Testis (tissue), 3 donors: ENCODE measurements around the gene C11orf98. TPM values are rescaled to one million over a fixed set of nuclear protein-coding genes. Genes with fewer than 3 reads are reported as not detected.
"Not testable (repeated sequence)": the region's sequence is repeated elsewhere in the genome, so short reads cannot be mapped to it uniquely, and the experiment has no call there.

Experiments
- DNase-seq: peaks from one replicate; pipeline ENCODE4 v3.0.0-alpha.2; 2019
- H3K27ac ChIP-seq, 2 donors: fragments of 200-600 bp; sonication (generic); one replicate each; pipeline ENCODE4 v1.5.1; 2019
- H3K27me3 ChIP-seq: fragments of 200-600 bp; sonication (generic); one replicate; pipeline ENCODE4 v1.5.1; 2019
- H3K36me3 ChIP-seq: fragments of 200-600 bp; sonication (generic); one replicate; pipeline ENCODE4 v1.5.1; 2017; ENCODE audit warnings: low read depth; ENCODE audit errors: missing control alignments
- H3K4me1 ChIP-seq: fragments of 200-600 bp; sonication (generic); one replicate; pipeline ENCODE4 v1.5.1; 2019
- H3K4me3 ChIP-seq, 2 donors: fragments of 200-600 bp; sonication (generic); one replicate each; pipeline ENCODE4 v1.5.1; 2017 to 2019
- H3K9me3 ChIP-seq: fragments of 200-600 bp; sonication (generic); one replicate; pipeline ENCODE4 v1.5.1; 2017
- CTCF ChIP-seq, 3 experiments: fragments of 450-650 bp in 2 of 3; fragments of 200-600 bp in 1 of 3; sonication (generic) in 1 of 3; IDR thresholded peaks; one replicate each; pipeline ENCODE4 v1.5.1; 2016 to 2019; ENCODE audit warnings: antibody characterized with exemption in 3 of 3, mild to moderate bottlenecking in 2 of 3, moderate library complexity in 1 of 3
- POLR2A ChIP-seq: fragments of 450-650 bp; IDR thresholded peaks from one replicate; pipeline ENCODE4 v1.6.1; 2017; ENCODE audit warnings: antibody characterized with exemption, mild to moderate bottlenecking, moderate library complexity
- WGBS, 2 donors: methylation state at CpG; one replicate each; pipeline ENCODE4 v1.1.5; 2018; 5-methylcytosine and 5-hydroxymethylcytosine counted together
- intact Hi-C: fragments of 100-400 bp; cut with DNase I; formaldehyde crosslinking; loops from one replicate; pipeline ENCODE4 v1.15.1; 2023; ENCODE audit warnings: low total_unique reads
- polyA plus RNA-seq: library from polyadenylated mRNA; stranded (reverse); fragments of 350-450 nt; fragmentation: Illumina TruSeq; extraction: RNeasy Lipid Tissue Mini Kit (QIAGEN cat#74804); gene quantifications from one replicate; pipeline ENCODE4 v1.2.3, GENCODE V29; 2014; ENCODE audit warnings: low read depth, low replicate concordance; ENCODE audit not compliant: insufficient read depth
- total RNA-seq, 2 donors: library from RNA; depleted of rRNA; stranded (reverse); fragments of >200 nt; gene quantifications; one replicate each; pipeline ENCODE4 v1.2.3, GENCODE V29; 2016

C11orf98 gene
- total and polyA plus RNA-seq, 3 donors from 2014 or later: 39.3 to 100 (median 62.8) TPM

GRCh38 chr11:62702246-62702645, 37.2 kb upstream of the C11orf98 start:
- Histone ChIP-seq H3K36me3 (no peaks in the 10 kb centered on the region), H3K27ac (no peak overlapping the region), H3K9me3 (no peaks in the 10 kb centered on the region), H3K27me3 (no peaks in the 10 kb centered on the region), H3K4me3 (no peak overlapping the region), H3K4me1 (peaks cover 17% of the 10 kb centered on the region)
- intact Hi-C loops: no loop called here
- WGBS, 2 donors: 93 to 95% methylated on average over 11 of the region's 11 CpGs
- TF ChIP-seq CTCF (IDR thresholded peaks at IDR 0.05): no peak
- no peak for TF ChIP-seq POLR2A
- DNase-seq: no peak

- DNase-seq: peak; percentile 90
- intact Hi-C loops: no loop called here
- Histone ChIP-seq H3K4me1 (peaks cover 9% of the 10 kb centered on the region), H3K27ac (no peak overlapping the region), H3K27me3 (no peaks in the 10 kb centered on the region), H3K36me3 (no peaks in the 10 kb centered on the region), H3K4me3 (no peak overlapping the region), H3K9me3 (no peaks in the 10 kb centered on the region)
- peak; percentile 47 to 82 (median 48) for TF ChIP-seq CTCF (IDR thresholded peaks at IDR 0.05)
- TF ChIP-seq POLR2A: no peak
- WGBS, 2 donors: 59% methylated on average over 14 of the region's 14 CpGs
Measured at GRCh38 chr11:62694455-62695167, 29.6 kb upstream of the C11orf98 start.

- intact Hi-C loops: not testable (repeated sequence)
- WGBS, 2 donors: 72 to 78% methylated on average over 4 of the region's 4 CpGs
Measured at GRCh38 chr11:62693624-62694023, 28.6 kb upstream of the C11orf98 start.

GRCh38 chr11:62689421-62690183, 24.6 kb upstream of the C11orf98 start, which contains the start of gene LRRN4CL:
Gene LRRN4CL (minus strand): TSS chr11:62689530. CDS start chr11:62688508, 1,022 bp downstream.
- TF ChIP-seq CTCF (IDR thresholded peaks at IDR 0.05): no peak
- no peak for TF ChIP-seq POLR2A
- intact Hi-C loops: no loop called here
- Histone ChIP-seq H3K4me1 (peaks cover 19% of the 10 kb centered on the region), H3K36me3 (no peaks in the 10 kb centered on the region), H3K27me3 (no peaks in the 10 kb centered on the region), H3K9me3 (no peaks in the 10 kb centered on the region), H3K27ac (peak within 1 kb of the TSS; percentile 44 to 63), H3K4me3 (peak within 1 kb of the TSS; percentile 17 to 34)
- 35 to 45% methylated on average over 11 of the region's 11 CpGs for WGBS, 2 donors
- peak; percentile 75 for DNase-seq

More at GRCh38 chr11:62693624-62694023, 28.6 kb upstream of the C11orf98 start:
- H3K9me3 ChIP-seq, H3K27ac ChIP-seq, H3K27me3 ChIP-seq, H3K36me3 ChIP-seq, H3K4me3 ChIP-seq, DNase-seq: not testable (repeated sequence)
- H3K4me1 ChIP-seq: peaks cover 14% of the 10 kb centered on the region

GRCh38 chr11:62688491-62688890, 23.5 kb upstream of the C11orf98 start:
- TF ChIP-seq POLR2A (no peak), CTCF (IDR thresholded peaks at IDR 0.05) (no peak)
- no peaks in the 10 kb centered on the region for H3K9me3 ChIP-seq

More at GRCh38 chr11:62688491-62688890, 23.5 kb upstream of the C11orf98 start:
- WGBS, 2 donors: 25 to 28% methylated on average over 1 of the region's 1 CpG
- intact Hi-C loops: no loop called here
- DNase-seq: no peak
- Histone ChIP-seq H3K4me1 (peaks cover 19% of the 10 kb centered on the region), H3K4me3 (peak overlapping the region; percentile 17 to 34), H3K27me3 (no peaks in the 10 kb centered on the region), H3K27ac (peak overlapping the region; percentile 44 to 61), H3K36me3 (no peaks in the 10 kb centered on the region)
